Breast epithelium (tissue), 4 donors: ENCODE data around the gene TBC1D20. TPM values are rescaled to one million over a fixed set of nuclear protein-coding genes. Genes with fewer than 3 reads are reported as not detected.
A peak's percentile ranks its signal among the peaks of the same experiment; 100 is the strongest.

Experiments used
- DNase-seq, 2 donors: peaks; one replicate each; pipeline ENCODE4 v3.0.0-alpha.2; 2019; ENCODE audit warnings: low spot score in 2 of 2
- H3K27ac ChIP-seq, 2 donors: fragments of 200-600 bp; sonication (generic) in 1 of 2; one replicate each; pipeline ENCODE4 v1.5.1; 2016 to 2019; ENCODE audit warnings: mild to moderate bottlenecking in 1 of 2
- H3K27me3 ChIP-seq, 2 donors: fragments of 200-600 bp; sonication (generic) in 1 of 2; one replicate each; pipeline versions ENCODE4 v1.5.1 to v1.6.0; 2017 to 2019; ENCODE audit warnings: control low read depth in 1 of 2, mild to moderate bottlenecking in 1 of 2
- H3K36me3 ChIP-seq: fragments of 200-600 bp; one replicate; pipeline ENCODE4 v1.5.1; 2019
- H3K4me1 ChIP-seq, 2 donors: fragments of 200-600 bp; sonication (generic); one replicate each; pipeline ENCODE4 v1.5.1; 2016 to 2019; ENCODE audit warnings: control low read depth in 1 of 2
- H3K4me3 ChIP-seq, 3 donors: fragments of 200-600 bp; sonication (generic); 1 replicate in 2 of 3; 2 replicates in 1 of 3; pipeline ENCODE4 v1.5.1; 2016 to 2019; ENCODE audit warnings: mild to moderate bottlenecking in 3 of 3, moderate library complexity in 2 of 3
- H3K9me3 ChIP-seq, 2 donors: fragments of 200-600 bp; sonication (generic) in 1 of 2; one replicate each; pipeline ENCODE4 v1.5.1; 2016 to 2019; ENCODE audit warnings: control low read depth in 1 of 2
- CTCF ChIP-seq, 3 donors: fragments of 450-650 bp; IDR thresholded peaks; one replicate each; pipeline ENCODE4 v1.5.1; 2016 to 2017; ENCODE audit warnings: antibody characterized with exemption in 3 of 3, mild to moderate bottlenecking in 3 of 3, moderate library complexity in 3 of 3
- POLR2A ChIP-seq: fragments of 450-650 bp; IDR thresholded peaks from one replicate; pipeline ENCODE4 v1.6.1; 2016; ENCODE audit warnings: antibody characterized with exemption, mild to moderate bottlenecking, moderate library complexity
- POLR2AphosphoS5 ChIP-seq, 3 donors: sonication (generic); formaldehyde crosslinking; IDR thresholded peaks; one replicate each; pipeline ENCODE4 v1.6.1; 2017; ENCODE audit warnings: antibody characterized with exemption in 3 of 3
- intact Hi-C: fragments of 100-400 bp; cut with DNase I; formaldehyde crosslinking; loops from one replicate; pipeline ENCODE4 v1.15.1; 2023; ENCODE audit warnings: low total_unique reads
- total RNA-seq, 3 donors: library from RNA; depleted of rRNA; stranded (reverse); fragments of >200 nt; gene quantifications; one replicate each; pipeline ENCODE4 v1.1.0, GENCODE V29; 2016

Gene TBC1D20
- total RNA-seq, 3 donors from 2014 or later, result 37.7 to 56.6 (median 42.3) TPM

GRCh38 chr20:504632-505075 is 42.3 kb upstream of the TBC1D20 start:
- intact Hi-C loops, result no loop called here
- Histone ChIP-seq H3K27me3 (no peaks in the 10 kb centered on the region), H3K9me3 (no peaks in the 10 kb centered on the region), H3K4me3 (no peak overlapping the region), H3K27ac (no peak overlapping the region), H3K4me1 (no peaks in the 10 kb centered on the region), H3K36me3 (no peaks in the 10 kb centered on the region)
- no peak for DNase-seq
- TF ChIP-seq POLR2AphosphoS5 (IDR thresholded peaks at IDR 0.05) (no peak), POLR2A (no peak), CTCF (IDR thresholded peaks at IDR 0.05) (no peak)

- Histone ChIP-seq H3K9me3 (no peaks in the 10 kb centered on the region), H3K27ac (no peak overlapping the region), H3K27me3 (no peaks in the 10 kb centered on the region), H3K4me3 (no peak overlapping the region), H3K4me1 (no peaks in the 10 kb centered on the region), H3K36me3 (peaks cover 7% of the 10 kb centered on the region)
- no peak for DNase-seq
- TF ChIP-seq CTCF (IDR thresholded peaks at IDR 0.05) (no peak), POLR2A (no peak), POLR2AphosphoS5 (IDR thresholded peaks at IDR 0.05) (no peak)
- intact Hi-C loops, result no loop called here
Measured at GRCh38 chr20:503048-503737, 40.9 kb upstream of the TBC1D20 start.

- Histone ChIP-seq H3K36me3 (peaks cover 7% of the 10 kb centered on the region), H3K9me3 (no peaks in the 10 kb centered on the region), H3K27me3 (no peaks in the 10 kb centered on the region), H3K4me1 (no peaks in the 10 kb centered on the region), H3K4me3 (no peak overlapping the region), H3K27ac (no peak overlapping the region)
- no peak for TF ChIP-seq POLR2AphosphoS5 (IDR thresholded peaks at IDR 0.05)
- no peak for TF ChIP-seq CTCF (IDR thresholded peaks at IDR 0.05)
- TF ChIP-seq POLR2A, result no peak
- intact Hi-C loops, result no loop called here
- DNase-seq, result no peak
Measured at GRCh38 chr20:497979-498378, 35.6 kb upstream of the TBC1D20 start.

GRCh38 chr20:496126-496696 is 33.9 kb upstream of the TBC1D20 start:
- Histone ChIP-seq H3K27ac (peak overlapping the region; percentile 10 to 23), H3K27me3 (no peaks in the 10 kb centered on the region), H3K36me3 (peaks cover 7% of the 10 kb centered on the region), H3K4me3 (no peak overlapping the region), H3K4me1 (no peaks in the 10 kb centered on the region), H3K9me3 (no peaks in the 10 kb centered on the region)
- no peak for TF ChIP-seq POLR2A
- TF ChIP-seq POLR2AphosphoS5 (IDR thresholded peaks at IDR 0.05), result no peak
- no peak for TF ChIP-seq CTCF (IDR thresholded peaks at IDR 0.05)
- intact Hi-C loops, result no loop called here
- no peak for DNase-seq

GRCh38 chr20:492159-492558 is 29.8 kb upstream of the TBC1D20 start:
- intact Hi-C loops, result no loop called here
- H3K27ac ChIP-seq, result no peak overlapping the region
- peaks cover 5% of the 10 kb centered on the region for H3K36me3 ChIP-seq
- H3K27me3 ChIP-seq, result no peaks in the 10 kb centered on the region
- no peak for TF ChIP-seq POLR2A
- TF ChIP-seq POLR2AphosphoS5 (IDR thresholded peaks at IDR 0.05), result no peak
- no peak for TF ChIP-seq CTCF (IDR thresholded peaks at IDR 0.05)
- DNase-seq, result no peak
- no peak overlapping the region for H3K4me3 ChIP-seq
- H3K4me1 ChIP-seq, result no peaks in the 10 kb centered on the region
- no peaks in the 10 kb centered on the region for H3K9me3 ChIP-seq
